GM19467 (cell line): Measurements from ENCODE around the gene KDM6A.
"Not testable (repeated sequence)": the region's sequence is repeated elsewhere in the genome, so short reads cannot be mapped to it uniquely, and the experiment has no call there.

Source experiments
- ATAC-seq: cut with Tn5 transposase; IDR thresholded peaks from one replicate; pipeline ENCODE4 v1.9.1; 2021; ENCODE audit warnings: mild to moderate bottlenecking, moderate library complexity; ENCODE audit not compliant: unreplicated experiment

Gene KDM6A

DNA sequence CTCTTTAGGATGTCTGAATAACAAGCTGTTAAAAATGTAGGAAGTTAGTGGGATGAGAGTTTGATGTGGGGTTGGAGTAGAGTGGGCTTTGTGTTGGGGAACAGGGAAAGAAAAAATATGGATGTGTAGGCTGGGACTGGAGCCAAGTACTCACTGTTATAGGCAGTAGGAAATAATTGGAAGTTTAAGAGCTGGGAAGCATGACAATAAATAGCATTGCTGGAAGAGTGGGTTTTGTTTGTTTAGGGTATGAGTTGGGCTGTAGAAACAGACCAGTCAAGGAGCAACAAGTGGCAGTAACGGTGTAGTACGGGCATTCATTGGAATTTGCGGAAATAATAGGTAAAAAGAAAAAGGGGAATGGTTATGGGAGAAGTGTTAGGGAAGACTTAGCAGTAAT, 81.6 kb downstream of the KDM6A start:
- ATAC-seq = no peak

DNA sequence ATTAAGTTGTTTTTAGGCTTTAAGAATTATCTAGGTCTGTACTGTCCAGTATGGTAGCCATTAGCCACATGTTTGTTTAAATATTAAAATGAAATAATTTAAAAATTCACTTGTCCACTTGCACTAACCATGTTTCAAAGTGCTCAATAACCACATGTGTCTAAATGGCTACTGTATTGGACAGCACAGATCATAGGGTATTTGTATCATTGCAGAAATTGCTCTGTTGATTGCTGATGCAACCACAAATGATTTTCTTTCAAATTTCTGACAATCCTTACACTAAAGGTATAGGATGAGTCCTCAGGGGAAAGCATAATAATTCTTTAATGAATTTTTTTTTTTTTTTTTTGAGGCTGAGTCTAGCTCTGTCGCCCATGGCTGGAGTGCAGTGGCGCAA, 84.9 kb downstream of the KDM6A start:
- ATAC-seq = no peak

DNA sequence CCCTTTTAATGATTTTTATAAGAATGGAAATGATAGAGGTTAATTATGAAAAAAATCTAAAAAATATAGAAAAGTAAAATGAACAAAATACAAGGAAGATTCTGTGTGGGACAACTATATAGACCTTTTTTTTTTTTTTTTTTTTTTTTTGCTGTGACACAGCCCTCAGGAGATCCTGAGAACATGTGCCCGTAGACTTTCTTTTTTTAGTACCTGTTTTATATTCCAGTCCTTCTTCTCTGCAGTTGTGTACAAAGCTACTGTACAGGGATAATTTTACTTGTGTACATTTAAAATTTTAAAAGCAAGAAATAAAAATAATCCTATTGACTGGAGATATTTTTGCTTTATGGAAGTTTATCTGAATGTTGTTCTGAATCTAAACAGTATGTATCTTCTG, 85.5 kb downstream of the KDM6A start:
- ATAC-seq = no peak

GRCh38 chrX:44961817-44962607, 89.0 kb downstream of the KDM6A start:
- ATAC-seq = no peak

- no peak for ATAC-seq
Observed at GRCh38 chrX:44962944-44963343, 90.0 kb downstream of the KDM6A start.

- no peak for ATAC-seq
Observed at GRCh38 chrX:44967221-44967620, 94.2 kb downstream of the KDM6A start.

- no peak for ATAC-seq
Observed at GRCh38 chrX:44970709-44971108, 97.7 kb downstream of the KDM6A start.

GRCh38 chrX:44971674-44972073, 98.7 kb downstream of the KDM6A start:
- no peak for ATAC-seq

DNA sequence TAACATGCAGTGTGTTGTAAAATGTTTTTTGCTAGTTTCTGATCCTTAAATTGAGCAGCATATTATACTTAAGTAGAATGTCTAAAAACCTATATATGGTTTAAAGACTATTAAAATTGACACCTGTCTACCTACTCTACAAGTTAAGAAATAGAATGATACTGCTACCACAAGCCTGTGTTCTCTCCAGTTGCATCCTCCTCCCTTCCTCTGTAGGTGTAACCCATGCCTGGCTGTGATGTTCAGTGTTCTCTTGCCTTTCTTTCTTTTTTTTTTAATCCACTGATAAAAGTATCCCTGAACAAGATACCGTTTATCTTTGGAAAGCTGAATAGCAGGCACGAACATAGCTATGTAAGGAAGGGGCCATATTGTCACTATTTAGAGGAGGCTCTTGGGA, 99.1 kb downstream of the KDM6A start:
- ATAC-seq = no peak

DNA sequence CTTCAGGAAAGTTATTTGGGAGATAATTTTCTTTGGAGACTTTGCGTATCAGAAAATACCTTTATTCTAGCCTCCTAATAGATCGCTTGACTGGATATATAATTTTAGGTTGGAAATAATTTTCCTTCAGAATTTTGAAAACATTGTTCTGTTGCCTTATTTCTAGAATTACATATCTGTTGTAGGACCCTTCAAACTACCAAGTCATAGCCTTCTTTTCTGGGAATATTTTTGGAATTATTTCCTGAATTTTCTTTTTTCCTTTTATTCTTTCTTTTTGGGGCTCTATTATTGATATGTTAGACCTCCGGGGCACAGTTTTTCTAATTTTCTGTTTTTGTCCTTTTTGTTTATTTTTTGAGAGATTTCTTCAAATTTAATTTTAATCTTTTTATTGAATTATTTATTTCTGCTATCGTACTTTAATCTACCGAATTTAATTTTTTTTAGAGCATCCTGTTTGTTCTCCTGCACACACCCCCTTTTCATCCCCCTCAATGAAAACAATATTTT, 100.5 kb downstream of the KDM6A start:
- ATAC-seq = no peak

DNA sequence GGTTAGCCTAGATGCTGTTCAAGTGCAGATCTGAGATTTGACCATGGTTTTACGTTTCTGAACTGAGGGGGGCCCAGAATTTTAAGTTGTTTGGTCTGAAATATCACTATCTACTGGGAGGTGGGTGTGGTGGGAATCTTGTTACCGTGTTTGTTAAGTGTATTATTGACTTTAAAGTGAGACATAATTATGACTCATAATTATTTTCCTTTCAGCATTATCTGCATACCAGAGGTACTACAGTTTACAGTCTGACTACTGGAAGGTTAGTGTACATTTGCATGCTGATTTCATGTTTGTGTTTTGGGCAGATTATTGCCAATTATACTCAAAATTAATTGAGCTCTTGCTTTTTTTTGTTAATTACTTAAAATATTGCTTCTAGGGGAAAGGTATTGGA, 101.5 kb downstream of the KDM6A start:
- no peak for ATAC-seq

- no peak for ATAC-seq
Observed at GRCh38 chrX:44975666-44976263, 102.8 kb downstream of the KDM6A start.

- ATAC-seq = no peak
Observed at GRCh38 chrX:44978976-44979375, 106.0 kb downstream of the KDM6A start.

DNA sequence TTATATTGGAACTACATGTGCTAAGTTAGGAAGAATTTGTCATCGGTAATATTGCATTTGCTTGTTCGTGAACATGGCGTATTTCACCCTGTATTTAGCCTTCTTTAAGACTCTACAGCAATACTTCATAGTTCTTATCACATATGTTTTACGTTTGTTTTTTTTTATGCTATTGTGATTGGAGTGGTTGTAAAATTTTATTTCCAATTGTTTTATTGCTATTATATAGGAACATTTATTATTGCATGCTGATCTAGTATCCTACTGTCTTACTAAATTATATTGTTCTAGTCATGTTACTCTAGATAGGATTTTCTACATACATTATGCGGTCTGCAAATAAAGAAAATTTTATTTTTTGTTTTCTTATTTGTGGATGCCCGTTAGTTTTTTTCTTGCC, 107.4 kb downstream of the KDM6A start:
- no peak for ATAC-seq

- no peak for ATAC-seq
Observed at GRCh38 chrX:44980883-44981282, 107.9 kb downstream of the KDM6A start.

- no peak for ATAC-seq
Observed at GRCh38 chrX:44989995-44990770, 117.2 kb downstream of the KDM6A start.

GRCh38 chrX:44992775-44993174, 119.8 kb downstream of the KDM6A start:
- no peak for ATAC-seq

DNA sequence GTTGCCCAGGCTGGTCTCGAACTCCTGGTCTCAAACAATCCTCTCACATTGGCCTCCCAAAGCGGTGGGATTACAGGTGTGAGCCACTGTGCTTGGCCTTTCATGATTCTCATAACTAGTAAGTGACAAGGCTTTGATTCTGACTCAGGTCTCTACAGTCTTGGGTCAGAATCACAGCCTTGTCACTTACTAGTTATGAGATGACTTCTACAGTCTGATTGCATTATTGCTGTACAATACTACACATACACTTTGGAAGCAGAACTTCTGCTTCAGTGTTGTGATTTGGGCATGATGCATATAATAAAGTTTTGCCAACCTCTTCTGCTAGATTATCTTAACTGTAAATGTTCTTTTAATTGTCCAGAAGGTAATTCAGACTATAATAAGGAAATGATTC, 123.3 kb downstream of the KDM6A start:
- ATAC-seq = no peak

DNA sequence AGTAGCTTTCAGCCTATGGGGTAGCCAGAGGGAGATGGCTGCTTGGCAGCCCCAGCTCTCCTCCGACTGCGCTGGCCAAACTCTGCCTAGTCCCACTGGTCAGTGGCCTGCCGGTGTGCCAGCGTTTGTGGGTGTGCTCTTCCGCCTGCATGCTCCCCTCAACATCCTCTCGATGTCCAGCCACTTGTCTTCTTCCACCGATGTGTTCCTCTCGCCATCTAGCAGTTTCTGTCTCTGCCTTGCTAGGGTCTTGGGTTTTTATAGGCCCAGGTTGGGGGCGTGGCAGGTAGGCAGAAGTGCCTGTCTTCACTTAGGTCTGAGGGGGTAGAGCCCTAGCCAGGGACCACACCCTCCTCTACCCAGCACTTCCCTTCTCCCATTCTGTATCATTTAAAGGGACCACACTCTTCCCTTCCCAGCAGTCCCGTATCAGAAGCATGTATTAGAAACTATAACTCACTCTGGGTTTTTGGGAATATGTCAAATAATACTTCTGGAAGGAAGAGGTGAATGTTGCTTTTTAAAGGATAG, 124.4 kb downstream of the KDM6A start:
- no peak for ATAC-seq

DNA sequence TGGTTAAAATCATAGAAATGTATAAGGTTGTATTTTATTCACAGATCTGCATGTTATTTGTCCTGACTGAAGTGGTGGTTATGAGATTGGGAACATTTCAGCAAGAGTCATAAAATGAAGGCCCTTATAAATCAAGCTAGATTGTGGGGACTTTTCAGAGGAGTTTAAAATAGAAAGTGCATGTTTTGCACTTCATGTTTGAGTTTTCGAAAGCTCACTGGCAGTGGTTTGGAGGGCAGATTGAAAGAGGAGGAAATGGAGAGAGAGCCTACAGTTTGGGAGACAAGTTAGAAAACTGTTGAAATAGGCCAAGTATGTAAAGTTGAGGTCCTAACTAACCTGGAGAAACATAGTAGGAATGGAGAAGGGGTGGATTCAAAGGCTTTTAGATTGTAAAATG, 124.9 kb downstream of the KDM6A start:
- no peak for ATAC-seq

- ATAC-seq = not testable (repeated sequence)
Observed at GRCh38 chrX:44999237-44999636, 126.2 kb downstream of the KDM6A start.
